Motor neuron (in vitro differentiated cells): ENCODE measurements around the gene SORL1-AS1.
"Not testable (repeated sequence)": the region's sequence is repeated elsewhere in the genome, so short reads cannot be mapped to it uniquely, and the experiment has no call there.

ENCODE experiments used
- ATAC-seq, 8 experiments: fragments of 200-7000 bp; cut with Tn5 transposase; replicated peaks in 6 of 8; 2 replicates each; pipeline ENCODE4 v1.8.0; 2021; ENCODE audit warnings: mild to moderate bottlenecking in 8 of 8, moderate library complexity in 8 of 8
- H3K27ac ChIP-seq, 2 donors: fragments of 250-450 bp; sonication (Bioruptor Pico); 2 replicates each; pipeline ENCODE4 v1.9.0; 2021; ENCODE audit warnings: antibody characterized with exemption in 2 of 2, mild to moderate bottlenecking in 2 of 2, moderate library complexity in 1 of 2
- H3K4me1 ChIP-seq, 2 donors: fragments of 250-450 bp; sonication (Bioruptor Pico); replicated peaks in 1 of 2; 2 replicates each; pipeline ENCODE4 v1.6.1; 2021; ENCODE audit warnings: antibody characterized with exemption in 2 of 2, mild to moderate bottlenecking in 2 of 2, moderate library complexity in 1 of 2
- H3K4me3 ChIP-seq, 5 donors: fragments of 250-450 bp; sonication (Bioruptor Pico); 2 replicates each; pipeline ENCODE4 v1.9.0; 2021; ENCODE audit warnings: antibody characterized with exemption in 5 of 5, mild to moderate bottlenecking in 5 of 5, moderate library complexity in 4 of 5
- WGBS, 10 experiments: fragments of 450-650 bp; shearing (Covaris generic); methylation state at CpG; one replicate each; pipeline ENCODE4 v1.0.0; 2022; 5-methylcytosine and 5-hydroxymethylcytosine counted together
- in situ Hi-C, 9 experiments: fragments of 400-800 bp; cut with MboI; loops; one replicate each; pipeline ENCODE4 v1.15.0; 2021; ENCODE audit warnings: low sequenced_read_pairs in 9 of 9, low pct_unique_long_range_greater_than_20kb in 2 of 9; ENCODE audit not compliant: unreplicated experiment in 9 of 9

The SORL1-AS1 gene

DNA sequence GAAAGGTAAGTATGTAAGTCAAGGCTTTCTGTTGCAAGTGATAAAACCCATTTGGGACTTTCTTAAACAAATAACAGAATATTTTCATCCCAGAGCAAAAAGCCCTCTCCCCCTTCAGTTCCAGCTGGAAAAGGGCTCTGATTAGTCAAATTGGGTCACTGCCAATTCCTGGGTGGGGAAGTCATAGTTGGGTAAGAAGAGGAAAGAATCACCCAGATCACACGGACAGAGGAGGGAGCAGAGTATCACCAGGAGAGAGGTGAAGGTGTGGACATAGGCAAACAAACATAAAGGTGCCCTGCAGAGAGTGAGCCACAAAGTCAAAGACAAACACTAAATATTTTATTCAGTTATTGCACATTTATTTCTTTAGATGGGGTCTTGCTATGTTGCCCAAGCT lies 36.9 kb downstream of the SORL1-AS1 start:
- H3K4me3 ChIP-seq, result no peak overlapping the region
- H3K4me1 ChIP-seq, result no peaks in the 10 kb centered on the region
- WGBS, 10 experiments, result 0 to 80% (median 25%) methylated on average over 1 of the region's 1 CpG; no CpG with 5 or more reads in 6 of the 10 experiments
- in situ Hi-C loops, result no loop called here
- H3K27ac ChIP-seq, result no peak overlapping the region
- no peak for ATAC-seq

- ATAC-seq, result no peak
- H3K4me3 ChIP-seq, result no peak overlapping the region
- no peak overlapping the region for H3K27ac ChIP-seq
- in situ Hi-C loops, result no loop called here
- no peaks in the 10 kb centered on the region for H3K4me1 ChIP-seq
- 79 to 100% (median 96%) methylated on average over 2 of the region's 2 CpGs; no CpG with 5 or more reads in 4 of the 10 experiments for WGBS, 10 experiments
Measured at GRCh38 chr11:121414141-121414913, 38.4 kb downstream of the SORL1-AS1 start.

- Histone ChIP-seq H3K4me3 (no peak overlapping the region), H3K4me1 (no peaks in the 10 kb centered on the region), H3K27ac (no peak overlapping the region)
- WGBS, 10 experiments, result 17 to 93% (median 75%) methylated on average over 1 to 4 of the region's 4 CpGs; no CpG with 5 or more reads in 1 of the 10 experiments
- no peak for ATAC-seq
- in situ Hi-C loops, result no loop called here
Measured at GRCh38 chr11:121412711-121413415, 39.9 kb downstream of the SORL1-AS1 start.

GRCh38 chr11:121412000-121412587 lies 40.7 kb downstream of the SORL1-AS1 start:
- in situ Hi-C loops, result no loop called here
- no peak overlapping the region for H3K4me3 ChIP-seq
- ATAC-seq, result no peak
- H3K4me1 ChIP-seq, result no peaks in the 10 kb centered on the region
- WGBS, 10 experiments, result 71 to 100% (median 90%) methylated on average over 2 to 4 of the region's 4 CpGs; no CpG with 5 or more reads in 3 of the 10 experiments
- no peak overlapping the region for H3K27ac ChIP-seq

GRCh38 chr11:121411330-121411729 lies 41.4 kb downstream of the SORL1-AS1 start:
- H3K27ac ChIP-seq, in situ Hi-C loops, H3K4me1 ChIP-seq, ATAC-seq, H3K4me3 ChIP-seq: not testable (repeated sequence)

DNA sequence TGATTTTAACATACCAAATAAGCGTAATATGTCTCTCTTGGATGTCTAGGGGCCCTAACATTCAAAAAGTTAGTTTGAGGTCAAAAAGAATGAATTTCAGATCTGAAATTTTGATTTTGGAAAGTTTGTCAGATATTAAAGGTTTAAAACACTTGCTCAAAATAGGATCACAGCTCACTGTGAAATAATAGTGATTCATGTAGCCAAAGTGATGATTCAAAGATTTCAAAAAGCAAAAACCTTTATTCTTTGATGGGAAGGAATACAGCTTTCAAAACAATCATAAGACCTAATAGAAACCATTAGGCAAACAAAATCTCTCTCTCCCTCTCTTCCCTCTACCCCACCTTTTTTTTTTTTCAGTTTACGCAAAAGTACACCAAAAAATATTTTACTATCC lies 42.7 kb downstream of the SORL1-AS1 start:
- H3K27ac ChIP-seq, H3K4me3 ChIP-seq, H3K4me1 ChIP-seq, in situ Hi-C loops, ATAC-seq: not testable (repeated sequence)
- WGBS, 10 experiments, result 75 to 100% (median 100%) methylated on average over 1 to 2 of the region's 2 CpGs; no CpG with 5 or more reads in 1 of the 10 experiments

DNA sequence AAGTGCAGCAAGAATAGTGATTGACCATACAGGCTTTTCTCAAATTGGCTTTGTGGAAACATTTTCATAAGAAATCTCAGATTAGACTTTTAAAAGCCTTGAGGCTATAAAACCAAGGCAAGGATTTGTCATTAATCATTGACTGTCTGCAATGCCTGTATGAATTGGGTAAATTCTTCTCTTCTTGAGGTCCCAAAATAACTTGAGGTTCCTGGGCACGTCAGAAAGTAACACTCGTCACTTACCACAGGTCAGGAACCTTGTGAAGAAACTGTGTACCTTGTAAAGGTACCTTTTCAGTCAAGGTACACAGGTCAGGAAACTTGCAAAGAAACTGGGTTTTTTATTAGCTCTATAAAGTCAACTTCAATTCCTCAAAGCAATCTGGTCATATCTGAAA lies 43.9 kb downstream of the SORL1-AS1 start:
- no peak for ATAC-seq
- WGBS, 10 experiments, result 37 to 100% (median 89%) methylated on average over 1 to 2 of the region's 2 CpGs; no CpG with 5 or more reads in 3 of the 10 experiments
- Histone ChIP-seq H3K4me3 (no peak overlapping the region), H3K27ac (no peak overlapping the region), H3K4me1 (no peaks in the 10 kb centered on the region)
- in situ Hi-C loops, result no loop called here

DNA sequence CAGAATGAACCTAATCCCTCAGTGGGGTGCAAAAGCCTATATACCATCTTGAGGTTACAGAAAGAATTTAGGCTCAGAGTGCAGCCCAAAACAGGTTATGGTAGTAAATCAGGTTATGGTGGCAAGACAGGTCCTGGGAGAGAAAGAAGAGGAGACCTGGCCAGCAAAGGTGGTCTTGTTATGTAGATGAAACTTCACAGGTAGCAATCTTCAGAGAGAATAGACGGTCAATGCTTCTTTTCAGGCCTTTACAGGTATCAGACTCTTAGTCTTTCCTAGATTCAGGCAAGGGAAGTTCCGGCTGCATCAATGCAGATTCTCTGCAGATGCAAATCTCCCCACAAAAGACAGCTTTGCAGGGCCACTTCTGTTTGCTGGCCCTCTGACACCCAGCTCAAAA lies 46.5 kb downstream of the SORL1-AS1 start:
- no peak for ATAC-seq
- in situ Hi-C loops, result no loop called here
- Histone ChIP-seq H3K27ac (no peak overlapping the region), H3K4me3 (no peak overlapping the region), H3K4me1 (no peaks in the 10 kb centered on the region)
- 61 to 100% (median 80%) methylated on average over 1 to 2 of the region's 2 CpGs; no CpG with 5 or more reads in 3 of the 10 experiments for WGBS, 10 experiments

DNA sequence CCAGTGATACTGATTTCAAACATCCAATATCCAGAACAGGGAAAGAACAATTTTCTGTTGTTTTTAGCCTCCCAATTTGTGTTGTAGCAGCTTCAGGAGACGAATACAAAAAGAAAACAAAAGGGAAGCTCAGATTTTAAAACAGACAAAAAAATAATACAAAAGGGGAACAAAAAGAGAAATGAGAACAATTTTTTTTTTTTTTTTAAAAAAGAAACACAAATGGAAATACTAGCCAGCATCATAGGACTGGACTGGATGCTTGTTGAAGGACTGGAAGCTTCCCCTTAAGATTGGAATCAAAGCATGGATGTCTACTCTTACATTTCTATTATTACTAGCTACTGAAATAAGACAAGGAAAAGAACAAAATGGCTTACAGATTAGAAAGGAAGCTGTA lies 47.1 kb downstream of the SORL1-AS1 start:
- no peak for ATAC-seq
- 14 to 100% (median 86%) methylated on average over 1 of the region's 1 CpG; no CpG with 5 or more reads in 1 of the 10 experiments for WGBS, 10 experiments
- Histone ChIP-seq H3K4me1 (no peaks in the 10 kb centered on the region), H3K27ac (no peak overlapping the region), H3K4me3 (no peak overlapping the region)
- in situ Hi-C loops, result no loop called here

DNA sequence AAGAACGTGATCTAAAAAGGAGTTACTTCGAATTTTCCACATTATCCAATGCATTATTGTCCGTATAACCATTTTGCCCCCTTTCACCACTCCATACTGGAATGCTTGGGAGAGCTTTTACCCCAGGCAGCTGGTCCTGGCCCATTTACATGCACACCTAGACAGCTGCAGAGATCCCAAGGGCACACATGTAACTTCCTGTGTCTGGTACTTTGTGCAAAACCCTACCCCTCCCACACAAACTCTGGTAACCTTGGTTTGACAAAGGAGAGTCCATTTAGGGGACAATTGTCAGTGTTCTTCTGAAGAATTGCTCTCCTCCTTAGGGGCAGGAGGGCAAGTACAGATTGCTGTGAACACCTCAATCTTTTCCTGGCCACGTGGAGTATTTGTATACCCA lies 58.0 kb downstream of the SORL1-AS1 start:
- H3K4me3 ChIP-seq, result no peak overlapping the region
- 25 to 100% (median 58%) methylated on average over 1 to 4 of the region's 4 CpGs; no CpG with 5 or more reads in 3 of the 10 experiments for WGBS, 10 experiments
- H3K27ac ChIP-seq, result no peak overlapping the region
- ATAC-seq, result no peak
- H3K4me1 ChIP-seq, result peaks cover 3 to 10% of the 10 kb centered on the region in 2 donors
- in situ Hi-C loops, result no loop called here

DNA sequence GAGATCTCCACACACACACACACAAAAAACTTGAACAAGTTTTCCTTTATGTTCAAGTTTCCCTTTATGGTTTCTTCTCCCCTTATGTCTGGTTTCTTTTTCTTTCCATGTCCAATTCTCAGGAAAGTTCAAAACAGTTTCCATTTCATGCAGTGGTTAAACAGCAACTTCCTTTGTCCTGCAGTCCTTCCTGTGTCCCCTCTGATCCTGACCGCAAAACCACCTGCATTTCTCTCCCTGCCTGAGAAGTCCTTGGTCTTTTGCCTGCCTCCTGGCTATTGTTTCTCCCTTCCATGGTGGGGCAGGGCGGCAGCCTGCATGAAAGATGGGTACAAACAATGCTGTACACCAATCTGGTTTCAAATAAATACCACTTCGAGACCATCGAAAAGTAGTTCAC lies 58.9 kb downstream of the SORL1-AS1 start:
- 50 to 100% (median 87%) methylated on average over 1 to 4 of the region's 4 CpGs; no CpG with 5 or more reads in 2 of the 10 experiments for WGBS, 10 experiments
- no peak for ATAC-seq
- no peak overlapping the region for H3K27ac ChIP-seq
- in situ Hi-C loops, result no loop called here
- H3K4me3 ChIP-seq, result no peak overlapping the region
- peaks cover 8 to 19% of the 10 kb centered on the region in 2 donors for H3K4me1 ChIP-seq

- H3K27ac ChIP-seq, result no peak overlapping the region
- H3K4me1 ChIP-seq, result peaks cover 8 to 19% of the 10 kb centered on the region in 2 donors
- no peak overlapping the region for H3K4me3 ChIP-seq
- ATAC-seq, result peak in 3 of 8 experiments; percentile 47 to 99 (median 96)
- in situ Hi-C loops, result no loop called here
- 36 to 93% (median 84%) methylated on average over 1 to 7 of the region's 7 CpGs; no CpG with 5 or more reads in 2 of the 10 experiments for WGBS, 10 experiments
Measured at GRCh38 chr11:121391914-121392313, 60.9 kb downstream of the SORL1-AS1 start.

- Histone ChIP-seq H3K27ac (no peak overlapping the region), H3K4me1 (peaks cover 8 to 13% of the 10 kb centered on the region in 2 donors), H3K4me3 (no peak overlapping the region)
- in situ Hi-C loops, result no loop called here
- ATAC-seq, result peak in 6 of 8 experiments; percentile 40 to 99 (median 98)
- 0 to 57% (median 19%) methylated on average over 1 to 6 of the region's 8 CpGs; no CpG with 5 or more reads in 2 of the 10 experiments for WGBS, 10 experiments
Measured at GRCh38 chr11:121389651-121390050, 63.1 kb downstream of the SORL1-AS1 start.
